PC-3 (cell line): ENCODE measurements around the gene P2RY1. TPM values are rescaled to one million over a fixed set of nuclear protein-coding genes. Genes with fewer than 3 reads are reported as not detected.
"Not testable (repeated sequence)": the region's sequence is repeated elsewhere in the genome, so short reads cannot be mapped to it uniquely, and the experiment has no call there.

Source experiments
- ATAC-seq: fragments of 200-7000 bp; cut with Tn5 transposase; 2 replicates; pipeline ENCODE4 v1.9.1; 2020; ENCODE audit warnings: mild to moderate bottlenecking, moderate library complexity
- BruUV-seq: library from RNA; stranded (reverse); fragments of 400-500 nt; replicated peaks from 2 replicates; lab custom pipeline; 2021; lab: Mats Ljungman, UMichigan
- CTCF ChIA-PET: fragments of 300-600 bp; sonication (Branson Sonifier 250); formaldehyde crosslinking; loops from one replicate; lab custom pipeline; 2022; ENCODE audit warnings: antibody characterized with exemption; lab: Charles Lee
- POLR2A ChIA-PET: fragments of 300-600 bp; sonication (Branson Sonifier 250); formaldehyde crosslinking; loops from one replicate; lab custom pipeline; 2022; ENCODE audit warnings: antibody characterized with exemption; ENCODE audit not compliant: unreplicated experiment; lab: Charles Lee
- DNase-seq: peaks from one replicate; pipeline ENCODE4 v3.0.0-alpha.2; 2015
- H2AFZ ChIP-seq: fragments of 300-600 bp; sonication (generic); 2 replicates; pipeline ENCODE4 v1.6.0; 2016; ENCODE audit warnings: antibody characterized with exemption, low read length
- H3F3A ChIP-seq: fragments of 300-600 bp; sonication (generic); one replicate; pipeline ENCODE4 v1.6.0; 2017; ENCODE audit warnings: antibody characterized with exemption, low read length, control low read depth, mild to moderate bottlenecking; ENCODE audit not compliant: unreplicated experiment
- H3K27ac ChIP-seq: fragments of 300-600 bp; sonication (generic); 2 replicates; pipeline ENCODE4 v1.5.1; 2016; ENCODE audit warnings: mild to moderate bottlenecking, low read length
- H3K27me3 ChIP-seq: fragments of 300-600 bp; sonication (generic); 2 replicates; pipeline ENCODE4 v1.6.1; 2016; ENCODE audit warnings: low read length, mixed read lengths
- H3K36me3 ChIP-seq: fragments of 300-600 bp; sonication (generic); 2 replicates; pipeline ENCODE4 v1.6.1; 2016; ENCODE audit warnings: low read depth, mixed run types, low read length, mixed read lengths
- H3K4me1 ChIP-seq: fragments of 300-600 bp; sonication (generic); 2 replicates; pipeline ENCODE4 v1.5.1; 2016; ENCODE audit warnings: low read length; ENCODE audit not compliant: insufficient read depth
- H3K4me2 ChIP-seq: fragments of 300-600 bp; sonication (generic); 2 replicates; pipeline ENCODE4 v1.6.0; 2016; ENCODE audit warnings: low read length
- H3K4me3 ChIP-seq: fragments of 300-600 bp; sonication (generic); 2 replicates; pipeline ENCODE4 v1.5.1; 2016; ENCODE audit warnings: mild to moderate bottlenecking, low read length, mixed read lengths
- H3K79me2 ChIP-seq: fragments of 300-600 bp; sonication (generic); 2 replicates; pipeline ENCODE4 v1.6.1; 2017; ENCODE audit warnings: low read length, mixed read lengths
- H3K9ac ChIP-seq: fragments of 300-600 bp; sonication (generic); 2 replicates; pipeline ENCODE4 v1.6.0; 2016; ENCODE audit warnings: mild to moderate bottlenecking, low read length
- H3K9me2 ChIP-seq: fragments of 300-600 bp; sonication (generic); replicated peaks from 2 replicates; pipeline ENCODE4 v1.6.1; 2016; ENCODE audit warnings: mixed run types, low read length, mixed read lengths
- H3K9me3 ChIP-seq: fragments of 300-600 bp; sonication (generic); 2 replicates; pipeline ENCODE4 v1.6.1; 2016; ENCODE audit warnings: low read length, mixed read lengths
- H4K20me1 ChIP-seq: fragments of 300-600 bp; sonication (generic); 2 replicates; pipeline ENCODE4 v1.6.1; 2016; ENCODE audit warnings: low read length, mixed read lengths
- CTCF ChIP-seq: fragments of 300-600 bp; sonication (generic); conservative IDR thresholded peaks from 2 replicates; pipeline ENCODE4 v1.5.1; 2017; ENCODE audit warnings: antibody characterized with exemption, low read depth, mild to moderate bottlenecking, low read length
- EZH2 ChIP-seq: fragments of 300-600 bp; sonication (generic); IDR thresholded peaks from one replicate; pipeline ENCODE4 v1.6.1; 2017; ENCODE audit warnings: antibody characterized with exemption, mild to moderate bottlenecking, low read length; ENCODE audit not compliant: unreplicated experiment
- EZH2phosphoT487 ChIP-seq: fragments of 300-600 bp; sonication (generic); IDR thresholded peaks from 2 replicates; pipeline ENCODE4 v1.6.1; 2018; ENCODE audit warnings: mild to moderate bottlenecking, antibody characterized with exemption, low read length, borderline replicate concordance
- intact Hi-C: fragments of 100-400 bp; cut with micrococcal nuclease; formaldehyde crosslinking; loops from 2 replicates; pipeline ENCODE4 v1.9.0; 2023
- total RNA-seq: library from RNA; depleted of rRNA; stranded (reverse); fragments of >200 nt; gene quantifications from 2 replicates; pipeline ENCODE4 v1.2.3, GENCODE V29; 2014

The P2RY1 gene
- total RNA-seq, 1 experiment from 2014 or later = 0.29 TPM

GRCh38 chr3:152843955-152844354, 9.0 kb downstream of the P2RY1 start:
- Histone ChIP-seq H3F3A (no peaks in the 10 kb centered on the region), H3K9ac (no peak overlapping the region), H4K20me1 (no peaks in the 10 kb centered on the region), H2AFZ (no peak overlapping the region), H3K4me2 (no peak overlapping the region), H3K4me3 (no peak overlapping the region), H3K27ac (no peak overlapping the region), H3K4me1 (peaks cover 9% of the 10 kb centered on the region; the same call in 1 of the 2 replicates), H3K9me3 (no peaks in the 10 kb centered on the region), H3K27me3 (0 out of 2 replicates have a peak, but pooled peaks cover 2% of the 10 kb centered on the region), H3K36me3 (no peaks in the 10 kb centered on the region), H3K79me2 (no peaks in the 10 kb centered on the region), H3K9me2 (no peaks in the 10 kb centered on the region)
- no peak for TF ChIP-seq EZH2
- TF ChIP-seq EZH2phosphoT487 = no peak
- no peak for TF ChIP-seq CTCF
- peak; percentile 94 for ATAC-seq
- intact Hi-C loops = no loop called here
- no TSS peak for BruUV-seq
- ChIA-PET CTCF (no interaction called here), POLR2A (no interaction called here)
- DNase-seq = peak; percentile 36

GRCh38 chr3:152846572-152847202, 11.8 kb downstream of the P2RY1 start:
- ATAC-seq, H3K79me2 ChIP-seq, H4K20me1 ChIP-seq, H3K9ac ChIP-seq, H3K9me3 ChIP-seq, H3K36me3 ChIP-seq, H3K4me3 ChIP-seq, H3K27ac ChIP-seq, DNase-seq, H3K9me2 ChIP-seq, H3K27me3 ChIP-seq, POLR2A ChIA-PET, intact Hi-C loops, H3K4me1 ChIP-seq, H3K4me2 ChIP-seq, BruUV-seq, CTCF ChIA-PET, H3F3A ChIP-seq, H2AFZ ChIP-seq: not testable (repeated sequence)

GRCh38 chr3:152847599-152847998, 12.7 kb downstream of the P2RY1 start:
- CTCF ChIA-PET, POLR2A ChIA-PET, H3K9me3 ChIP-seq, H3K9ac ChIP-seq, BruUV-seq, ATAC-seq, H3K4me1 ChIP-seq, intact Hi-C loops, H3F3A ChIP-seq, H3K79me2 ChIP-seq, H3K27me3 ChIP-seq, H3K4me3 ChIP-seq, H3K27ac ChIP-seq, H4K20me1 ChIP-seq, H3K4me2 ChIP-seq, DNase-seq, H3K9me2 ChIP-seq, H2AFZ ChIP-seq, H3K36me3 ChIP-seq: not testable (repeated sequence)
